HepG2 (cell line): Measurements from ENCODE around the gene PPM1G. TPM values are rescaled to one million over a fixed set of nuclear protein-coding genes. Genes with fewer than 3 reads are reported as not detected.

Source experiments
- BHLHE40 ChIP-seq: IDR thresholded peaks from 2 replicates; pipeline ENCODE4 v1.6.1; 2011; ENCODE audit warnings: low read length, improper control_type of control experiment
- E2F1 ChIP-seq: sonication (generic); formaldehyde crosslinking; IDR thresholded peaks from 2 replicates; pipeline ENCODE4 v1.5.0; 2020; ENCODE audit warnings: missing genetic modification reagents
- HDAC6 ChIP-seq: fragments of 200-600 bp; sonication (generic); IDR thresholded peaks from 2 replicates; pipeline ENCODE4 v1.7.0; 2017; ENCODE audit warnings: mild to moderate bottlenecking, antibody characterized with exemption, low read length, low read depth
- HNRNPL ChIP-seq: fragments of 200-400 bp; formaldehyde crosslinking; IDR thresholded peaks from 2 replicates; pipeline ENCODE4 v1.6.1; 2017; ENCODE audit warnings: mild to moderate bottlenecking, low read depth, low read length
- IRX3 ChIP-seq: sonication (generic); formaldehyde crosslinking; IDR thresholded peaks from 2 replicates; pipeline ENCODE4 v1.8.1; 2023; ENCODE audit warnings: mild to moderate bottlenecking, low read depth, missing genetic modification reagents, borderline replicate concordance
- MAZ ChIP-seq, 2 experiments: sonication (generic) in 1 of 2; formaldehyde crosslinking in 1 of 2; IDR thresholded peaks; 2 replicates each; pipeline versions ENCODE4 v1.5.0 to v1.6.1; 2012 to 2020; ENCODE audit warnings: low read depth in 2 of 2, mild to moderate bottlenecking in 2 of 2, borderline replicate concordance in 1 of 2, improper control_type of control experiment in 1 of 2, low read length in 1 of 2, missing genetic modification reagents in 1 of 2, moderate library complexity in 1 of 2
- PHB2 ChIP-seq: fragments of 450-650 bp; IDR thresholded peaks from 2 replicates; pipeline ENCODE4 v1.6.1; 2018; ENCODE audit not compliant: partially characterized antibody
- POLR2AphosphoS5 ChIP-seq: IDR thresholded peaks from 2 replicates; pipeline ENCODE4 v1.6.1; 2012; ENCODE audit warnings: low read depth, low read length
- RAD21 ChIP-seq: fragments of 450-650 bp; formaldehyde crosslinking; IDR thresholded peaks from 2 replicates; pipeline ENCODE4 v1.5.0; 2020; ENCODE audit warnings: mild to moderate bottlenecking
- SNAPC2 ChIP-seq: sonication (generic); formaldehyde crosslinking; IDR thresholded peaks from 2 replicates; pipeline ENCODE4 v1.8.1; 2022; ENCODE audit warnings: mild to moderate bottlenecking, missing genetic modification reagents
- ZBTB1 ChIP-seq: sonication (generic); formaldehyde crosslinking; IDR thresholded peaks from 2 replicates; pipeline ENCODE4 v1.4.0; 2020; ENCODE audit warnings: missing genetic modification reagents, borderline replicate concordance
- ZBTB8A ChIP-seq: sonication (generic); formaldehyde crosslinking; IDR thresholded peaks from 2 replicates; pipeline ENCODE4 v1.4.0; 2020; ENCODE audit warnings: mild to moderate bottlenecking, low read depth, missing genetic modification reagents, borderline replicate concordance
- ZEB1 ChIP-seq: IDR thresholded peaks from 2 replicates; pipeline ENCODE4 v1.6.1; 2012; ENCODE audit warnings: mild to moderate bottlenecking, low read depth, inconsistent platforms; ENCODE audit not compliant: insufficient replicate concordance
- ZNF205 ChIP-seq: IDR thresholded peaks from 2 replicates; pipeline ENCODE4 v1.6.1; 2018; ENCODE audit warnings: missing biosample characterization, missing genetic modification reagents
- ZNF260 ChIP-seq: sonication (generic); formaldehyde crosslinking; IDR thresholded peaks from 2 replicates; pipeline ENCODE4 v1.4.0; 2020; ENCODE audit warnings: missing genetic modification reagents, low read depth, mild to moderate bottlenecking, borderline replicate concordance
- ZNF576 ChIP-seq: sonication (generic); formaldehyde crosslinking; IDR thresholded peaks from 2 replicates; pipeline ENCODE4 v1.4.0; 2020; ENCODE audit warnings: mild to moderate bottlenecking, missing genetic modification reagents
- ZNF615 ChIP-seq: sonication (generic); formaldehyde crosslinking; IDR thresholded peaks from 2 replicates; pipeline ENCODE4 v1.5.0; 2020; ENCODE audit warnings: mild to moderate bottlenecking, missing genetic modification reagents, borderline replicate concordance
- ZNF616 ChIP-seq: sonication (generic); formaldehyde crosslinking; IDR thresholded peaks from 2 replicates; pipeline ENCODE4 v1.5.0; 2020; ENCODE audit warnings: low read depth, mild to moderate bottlenecking, missing genetic modification reagents
- ZNF784 ChIP-seq: sonication (generic); formaldehyde crosslinking; IDR thresholded peaks from 2 replicates; pipeline ENCODE4 v1.5.1; 2020; ENCODE audit warnings: missing genetic modification reagents, mild to moderate bottlenecking, borderline replicate concordance
- polyA plus RNA-seq, 8 experiments: library from polyadenylated mRNA; depleted of rRNA in 3 of 8; stranded (reverse) in 7 of 8; unstranded in 1 of 8; fragments of >200 nt; fragmentation: Illumina TruSeq in 4 of 8; extraction: Trizol in 4 of 8; gene quantifications; 2 replicates each; pipeline versions ENCODE4 v1.2.1 to v1.2.3, GENCODE V29; 2011 to 2016; ENCODE audit warnings: low read depth in 4 of 8, missing spikeins in 1 of 8, mixed read lengths in 1 of 8; ENCODE audit not compliant: insufficient read depth in 1 of 8
- total RNA-seq, 5 experiments: library from RNA; depleted of rRNA; stranded (reverse); fragments of >200 nt; fragmentation: Illumina TruSeq; extraction: Trizol; gene quantifications; 2 replicates each; pipeline ENCODE4 v1.2.3, GENCODE V29; 2016; ENCODE audit warnings: low read depth in 1 of 5

The PPM1G gene
- total and polyA plus RNA-seq, 2 of the 13 experiments (the other 11 are each of a cell fraction or from before 2014, with no cell fraction given) = 58.2 to 213 TPM

GRCh38 chr2:27409321-27410073 is at the start of gene PPM1G (continued):
- TF ChIP-seq IRX3 (CRISPR knock-in tag) = 0 out of 2 replicates have a peak, but pooled peaks have one; percentile 85
- no peak; the same call in 1 of the 2 replicates for TF ChIP-seq ZNF615
- TF ChIP-seq PHB2 = no peak
- peak; percentile 99 for TF ChIP-seq POLR2AphosphoS5
- peak; percentile 57; the same call in 1 of the 2 replicates for TF ChIP-seq ZNF576 (CRISPR knock-in tag)
- TF ChIP-seq ZNF205 (CRISPR knock-in tag) = peak; percentile 80; the same call in 1 of the 2 replicates
- peak; percentile 57 for TF ChIP-seq RAD21 (CRISPR knock-in tag)
- no peak for TF ChIP-seq HNRNPL
- peak; percentile 90 for TF ChIP-seq E2F1 (CRISPR knock-in tag)
- TF ChIP-seq BHLHE40 = no peak
- TF ChIP-seq ZBTB1 (CRISPR knock-in tag) = 0 out of 2 replicates have a peak, but pooled peaks have one; percentile 21
- TF ChIP-seq ZBTB8A (CRISPR knock-in tag) = no peak
- TF ChIP-seq HDAC6 = no peak
- 0 out of 2 replicates have a peak, but pooled peaks have one; percentile 89 for TF ChIP-seq MAZ (IDR thresholded peaks at IDR 0.05; ENCODE audit: borderline replicate concordance, low read depth, low read length)
- peak; percentile 96 for TF ChIP-seq MAZ (CRISPR knock-in tag; IDR thresholded peaks at IDR 0.05; ENCODE audit: low read depth)
- TF ChIP-seq ZNF784 (CRISPR knock-in tag) = peak; percentile 98
- TF ChIP-seq ZNF260 (CRISPR knock-in tag) = no peak
- TF ChIP-seq SNAPC2 = peak; percentile 89
- TF ChIP-seq ZNF616 (CRISPR knock-in tag) = peak; percentile 81; the same call in 1 of the 2 replicates
- peak; percentile 73 for TF ChIP-seq ZEB1
